Upper lobe of right lung (tissue), 1 donor: ENCODE measurements around the gene TEP1. TPM values are rescaled to one million over a fixed set of nuclear protein-coding genes. Genes with fewer than 3 reads are reported as not detected.

Experiments used
- ATAC-seq: fragments of 200-7000 bp; cut with Tn5 transposase; one replicate; pipeline ENCODE4 v1.9.1; 2020; ENCODE audit warnings: mild to moderate bottlenecking, moderate library complexity
- DNase-seq: peaks from one replicate; pipeline ENCODE4 v3.0.0-alpha.2; 2020
- H3K27ac ChIP-seq: fragments of 200-600 bp; one replicate; pipeline ENCODE4 v1.8.0; 2022
- H3K27me3 ChIP-seq: fragments of 200-600 bp; one replicate; pipeline ENCODE4 v1.8.0; 2022; ENCODE audit warnings: mild to moderate bottlenecking
- H3K36me3 ChIP-seq: fragments of 200-600 bp; one replicate; pipeline ENCODE4 v1.8.0; 2022
- H3K4me1 ChIP-seq: fragments of 200-600 bp; one replicate; pipeline ENCODE4 v1.8.0; 2022
- H3K4me3 ChIP-seq: fragments of 200-600 bp; one replicate; pipeline ENCODE4 v1.8.0; 2022; ENCODE audit warnings: mild to moderate bottlenecking
- H3K9me3 ChIP-seq: fragments of 200-600 bp; one replicate; pipeline ENCODE4 v1.8.0; 2022
- CTCF ChIP-seq: fragments of 200-600 bp; IDR thresholded peaks from one replicate; pipeline ENCODE4 v1.8.0; 2022; ENCODE audit warnings: antibody characterized with exemption
- intact Hi-C: fragments of 100-400 bp; cut with DNase I; formaldehyde crosslinking; loops from one replicate; pipeline ENCODE4 v1.11.0; 2022
- total RNA-seq: library from RNA; stranded (reverse); fragmentation: NEBNext Ultra II Directional; extraction: Animal tissue kit (Norgen Biotek cat#: 25700); gene quantifications from one replicate; pipeline ENCODE4 v1.2.1, GENCODE V29; 2021
- donor health status: DM: no; HTN: yes; CAD: no; lungs with severe emphysema.

Gene TEP1
- total RNA-seq, 1 donor from 2014 or later, result 48.9 TPM

DNA sequence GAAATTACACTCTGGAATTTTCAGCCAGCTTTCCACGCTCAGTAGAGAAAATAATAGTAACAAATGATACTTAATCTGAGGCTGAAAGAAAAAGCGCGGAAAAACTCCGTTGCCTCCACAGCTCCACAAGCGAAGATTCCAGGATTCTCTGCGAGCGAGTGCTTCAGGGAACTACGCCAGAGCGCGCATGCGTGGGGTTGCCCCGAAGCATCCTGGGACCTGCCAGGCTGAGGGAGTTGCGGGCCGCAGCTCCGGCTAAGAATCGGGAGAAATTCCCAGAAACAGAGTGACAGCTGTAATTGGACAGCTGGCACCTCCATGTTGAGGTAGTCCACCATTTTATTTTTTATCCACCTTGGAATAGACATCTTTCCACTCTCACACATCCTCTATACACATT is 95.6 kb downstream of the TEP1 start:
- no peaks in the 10 kb centered on the region for H3K4me1 ChIP-seq
- H3K36me3 ChIP-seq, result peaks cover 89% of the 10 kb centered on the region
- H3K27me3 ChIP-seq, result no peaks in the 10 kb centered on the region
- no peak overlapping the region for H3K27ac ChIP-seq
- TF ChIP-seq CTCF, result no peak
- ATAC-seq (no peak), DNase-seq (peak; percentile 47)
- H3K9me3 ChIP-seq, result no peaks in the 10 kb centered on the region
- no peak overlapping the region for H3K4me3 ChIP-seq
- intact Hi-C loops, result no loop called here

Other genes with a start within 250 kb of the TEP1 start
- not detected for gene OR11G2, start 222.6 kb downstream of the TEP1 start, total RNA-seq
- gene OR11H6, start 189.8 kb downstream of the TEP1 start, total RNA-seq, result not detected
- gene OR11H7, start 184.5 kb downstream of the TEP1 start, total RNA-seq, result not detected
- not detected for gene OR11H4, start 174.2 kb downstream of the TEP1 start, total RNA-seq
- gene TTC5, start 107.5 kb downstream of the TEP1 start, total RNA-seq, result 15.6 TPM
- gene CCNB1IP1, start 80.2 kb downstream of the TEP1 start, total RNA-seq, result 37.9 TPM
- gene PARP2, start 69.9 kb downstream of the TEP1 start, total RNA-seq, result 15.6 TPM
- 0.29 TPM for gene KLHL33, start 22.7 kb upstream of the TEP1 start, total RNA-seq
- 33.8 TPM for gene OSGEP, start 41.3 kb upstream of the TEP1 start, total RNA-seq
- 101 TPM for gene APEX1, start 41.7 kb upstream of the TEP1 start, total RNA-seq
- gene PIP4P1, start 47.9 kb upstream of the TEP1 start, total RNA-seq, result 40.2 TPM
- gene PNP, start 55.9 kb upstream of the TEP1 start, total RNA-seq, result 32.8 TPM
- 0.58 TPM for gene RNASE10, start 92.0 kb upstream of the TEP1 start, total RNA-seq
- gene RNASE9, start 147.5 kb upstream of the TEP1 start, total RNA-seq, result not detected
- not detected for gene RNASE11, start 174.5 kb upstream of the TEP1 start, total RNA-seq
- not detected for gene RNASE12, start 177.9 kb upstream of the TEP1 start, total RNA-seq
- gene OR6S1, start 228.2 kb upstream of the TEP1 start, total RNA-seq, result not detected